OCI-LY3 (cell line): ENCODE measurements around the gene SLC5A11.
"Not testable (repeated sequence)": the region's sequence is repeated elsewhere in the genome, so short reads cannot be mapped to it uniquely, and the experiment has no call there.

Source experiments
- H2AFZ ChIP-seq: fragments of 200-600, 300-600 bp; shearing (Covaris generic); 2 replicates; pipeline ENCODE4 v1.6.0; 2014; ENCODE audit warnings: antibody characterized with exemption, low read depth, low read length
- H3K27ac ChIP-seq: fragments of 200-600, 300-600 bp; sonication (generic); 2 replicates; pipeline ENCODE4 v1.5.1; 2014; ENCODE audit warnings: mild to moderate bottlenecking, low read length, moderate library complexity, mixed read lengths
- H3K27me3 ChIP-seq: fragments of 200-600, 300-600 bp; sonication (generic); 2 replicates; pipeline ENCODE4 v1.6.1; 2014; ENCODE audit warnings: low read depth, low read length, mixed read lengths
- H3K36me3 ChIP-seq: fragments of 200-600, 300-600 bp; sonication (generic); replicated peaks from 2 replicates; pipeline ENCODE3; 2014; ENCODE audit warnings: low read depth, low read length, mixed read lengths
- H3K4me1 ChIP-seq: fragments of 300-600, 200-600 bp; sonication (generic); 2 replicates; pipeline ENCODE4 v1.6.1; 2014; ENCODE audit warnings: low read length, mixed read lengths
- H3K4me2 ChIP-seq: fragments of 200-600, 300-600 bp; sonication (generic); 2 replicates; pipeline ENCODE4 v1.6.1; 2014; ENCODE audit warnings: low read length, mixed read lengths
- H3K4me3 ChIP-seq: fragments of 300-600, 200-600 bp; sonication (generic); 2 replicates; pipeline ENCODE4 v1.5.1; 2014; ENCODE audit warnings: antibody characterized with exemption, mild to moderate bottlenecking, low read length, moderate library complexity
- H3K79me2 ChIP-seq: fragments of 300-600, 200-600 bp; shearing (Covaris generic); 2 replicates; pipeline ENCODE4 v1.6.1; 2014; ENCODE audit warnings: mild to moderate bottlenecking, low read length, mixed read lengths
- H3K9ac ChIP-seq: fragments of 300-600, 200-600 bp; shearing (Covaris generic); 2 replicates; pipeline ENCODE4 v1.6.0; 2014; ENCODE audit warnings: mild to moderate bottlenecking, low read length, moderate library complexity
- H3K9me3 ChIP-seq: fragments of 200-600, 300-600 bp; shearing (Covaris generic); 2 replicates; pipeline ENCODE4 v1.6.1; 2014; ENCODE audit warnings: low read length, mixed read lengths; ENCODE audit not compliant: insufficient read depth
- H4K20me1 ChIP-seq: fragments of 200-600, 300-600 bp; sonication (generic); 2 replicates; pipeline ENCODE4 v1.6.1; 2016; ENCODE audit warnings: low read length, mixed read lengths; ENCODE audit not compliant: insufficient read depth
- CTCF ChIP-seq: fragments of 200-600, 300-600 bp; sonication (generic); IDR thresholded peaks from 2 replicates; pipeline ENCODE4 v1.5.1; 2014; ENCODE audit warnings: antibody characterized with exemption, low read length, low read depth
- EZH2phosphoT487 ChIP-seq: fragments of 200-600 bp; shearing (Covaris generic); IDR thresholded peaks from 2 replicates; pipeline ENCODE4 v1.6.1; 2018; ENCODE audit warnings: antibody characterized with exemption, mixed run types, low read depth

Gene SLC5A11

GRCh38 chr16:24807301-24807700, 38.5 kb upstream of the SLC5A11 start:
- H3K9ac ChIP-seq = no peak overlapping the region
- H3K27me3 ChIP-seq = no peaks in the 10 kb centered on the region
- no peaks in the 10 kb centered on the region for H3K9me3 ChIP-seq
- H3K4me1 ChIP-seq = no peaks in the 10 kb centered on the region
- H3K27ac ChIP-seq = no peak overlapping the region
- H3K4me3 ChIP-seq = no peak overlapping the region
- H3K79me2 ChIP-seq = no peaks in the 10 kb centered on the region
- H3K36me3 ChIP-seq = peaks cover 62% of the 10 kb centered on the region
- no peaks in the 10 kb centered on the region for H4K20me1 ChIP-seq
- H3K4me2 ChIP-seq = no peak overlapping the region
- H2AFZ ChIP-seq = no peak overlapping the region
- TF ChIP-seq CTCF (no peak), EZH2phosphoT487 (no peak)

DNA sequence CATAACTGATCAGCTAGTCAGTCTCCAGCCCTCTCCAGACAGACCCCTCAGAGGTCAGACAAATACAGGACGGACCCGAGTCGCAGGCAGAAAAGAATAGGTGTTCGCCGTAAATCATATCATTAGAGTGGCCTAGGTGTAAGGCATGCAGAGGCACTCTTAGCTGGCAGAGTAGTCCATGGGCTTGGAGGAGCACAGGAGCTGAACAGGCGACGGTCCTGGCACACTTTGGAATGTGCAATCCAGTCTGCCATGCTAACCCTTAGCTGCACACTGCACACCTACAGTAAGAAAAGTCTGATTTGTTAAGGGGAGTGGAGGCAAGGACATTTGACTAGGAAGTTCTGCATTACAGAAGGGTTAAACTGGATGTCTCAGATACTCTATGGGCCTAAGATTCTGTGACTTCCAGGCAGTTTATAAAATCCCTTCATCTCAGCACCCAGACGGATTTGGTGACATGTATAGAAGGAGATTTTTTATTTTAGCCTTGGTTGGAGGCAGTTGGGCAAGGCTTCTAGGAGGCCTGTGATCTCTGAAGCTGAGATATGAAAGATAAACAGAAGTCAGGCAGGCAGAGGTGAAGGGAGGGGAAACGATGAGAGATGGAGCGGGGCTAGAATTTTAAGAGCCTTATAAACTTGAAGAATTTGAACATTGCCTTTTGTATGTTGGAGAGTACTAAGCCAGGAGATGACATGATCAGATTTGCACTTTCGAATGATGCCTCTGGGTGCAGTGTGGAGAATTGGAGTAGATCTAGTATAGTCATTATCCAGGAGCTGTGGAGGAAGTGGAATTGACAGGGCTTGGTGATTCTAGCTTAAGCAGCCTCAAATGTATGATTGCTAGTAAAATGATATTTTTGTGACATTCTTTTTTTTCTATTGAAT, 34.6 kb upstream of the SLC5A11 start:
- H3K4me2 ChIP-seq = no peak overlapping the region
- H4K20me1 ChIP-seq = no peaks in the 10 kb centered on the region
- no peak for TF ChIP-seq CTCF
- no peak for TF ChIP-seq EZH2phosphoT487
- H3K79me2 ChIP-seq = no peaks in the 10 kb centered on the region
- no peaks in the 10 kb centered on the region for H3K27me3 ChIP-seq
- H2AFZ ChIP-seq = no peak overlapping the region
- H3K36me3 ChIP-seq = peaks cover 62% of the 10 kb centered on the region
- H3K4me1 ChIP-seq = no peaks in the 10 kb centered on the region
- no peak overlapping the region for H3K27ac ChIP-seq
- H3K9ac ChIP-seq = no peak overlapping the region
- H3K9me3 ChIP-seq = no peaks in the 10 kb centered on the region
- H3K4me3 ChIP-seq = no peak overlapping the region

GRCh38 chr16:24812813-24813212, 33.0 kb upstream of the SLC5A11 start:
- not testable (repeated sequence) for H3K27ac ChIP-seq, H3K4me3 ChIP-seq, H3K9ac ChIP-seq, H2AFZ ChIP-seq, H4K20me1 ChIP-seq, H3K27me3 ChIP-seq, H3K9me3 ChIP-seq, H3K4me1 ChIP-seq, H3K79me2 ChIP-seq, H3K4me2 ChIP-seq
- peaks cover 61% of the 10 kb centered on the region for H3K36me3 ChIP-seq

GRCh38 chr16:24815021-24815420, 30.7 kb upstream of the SLC5A11 start:
- Histone ChIP-seq H3K4me3 (no peak overlapping the region), H3K4me2 (no peak overlapping the region), H3K9me3 (no peaks in the 10 kb centered on the region), H3K9ac (no peak overlapping the region), H3K79me2 (no peaks in the 10 kb centered on the region), H3K4me1 (no peaks in the 10 kb centered on the region), H2AFZ (no peak overlapping the region), H4K20me1 (no peaks in the 10 kb centered on the region), H3K27me3 (no peaks in the 10 kb centered on the region), H3K27ac (no peak overlapping the region), H3K36me3 (peaks cover 64% of the 10 kb centered on the region)
- no peak for TF ChIP-seq CTCF
- TF ChIP-seq EZH2phosphoT487 = no peak
